LoVo (cell line): ENCODE data around the gene FADD.

ENCODE experiments used
- DNase-seq: peaks from one replicate; pipeline ENCODE4 v3.0.0-alpha.2; 2016; ENCODE audit warnings: low spot score

Gene FADD

GRCh38 chr11:70202920-70203750 is at the start of gene FADD:
Gene FADD, plus strand, starts transcription at chr11:70203296. Its CDS starts 164 bp downstream, at chr11:70203460.
- DNase-seq = peak; percentile 95

GRCh38 chr11:70155386-70155785 is 47.7 kb upstream of the FADD start:
- no peak for DNase-seq

- DNase-seq = no peak
Observed at GRCh38 chr11:70156291-70157037, 46.6 kb upstream of the FADD start.

DNA sequence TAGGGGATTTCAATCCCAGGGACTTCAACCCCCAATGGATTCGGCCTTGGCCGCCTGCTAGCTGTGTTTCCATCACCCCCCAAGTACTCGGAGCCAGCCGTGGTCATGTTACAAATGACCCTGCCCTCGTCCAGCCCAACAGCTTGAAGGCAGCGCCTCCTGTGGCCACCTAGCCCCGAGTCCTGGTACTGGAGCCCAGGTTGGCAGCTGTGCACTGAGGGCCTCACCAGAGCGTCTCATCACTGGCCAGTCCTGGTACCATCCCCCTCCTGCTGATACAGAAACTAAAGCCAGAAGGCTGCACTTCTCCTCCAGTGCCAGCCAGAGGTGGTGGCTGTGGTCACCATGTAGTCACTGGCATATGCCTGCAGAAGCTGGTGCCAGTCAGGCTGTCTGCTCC is 44.9 kb upstream of the FADD start:
- DNase-seq = no peak

DNA sequence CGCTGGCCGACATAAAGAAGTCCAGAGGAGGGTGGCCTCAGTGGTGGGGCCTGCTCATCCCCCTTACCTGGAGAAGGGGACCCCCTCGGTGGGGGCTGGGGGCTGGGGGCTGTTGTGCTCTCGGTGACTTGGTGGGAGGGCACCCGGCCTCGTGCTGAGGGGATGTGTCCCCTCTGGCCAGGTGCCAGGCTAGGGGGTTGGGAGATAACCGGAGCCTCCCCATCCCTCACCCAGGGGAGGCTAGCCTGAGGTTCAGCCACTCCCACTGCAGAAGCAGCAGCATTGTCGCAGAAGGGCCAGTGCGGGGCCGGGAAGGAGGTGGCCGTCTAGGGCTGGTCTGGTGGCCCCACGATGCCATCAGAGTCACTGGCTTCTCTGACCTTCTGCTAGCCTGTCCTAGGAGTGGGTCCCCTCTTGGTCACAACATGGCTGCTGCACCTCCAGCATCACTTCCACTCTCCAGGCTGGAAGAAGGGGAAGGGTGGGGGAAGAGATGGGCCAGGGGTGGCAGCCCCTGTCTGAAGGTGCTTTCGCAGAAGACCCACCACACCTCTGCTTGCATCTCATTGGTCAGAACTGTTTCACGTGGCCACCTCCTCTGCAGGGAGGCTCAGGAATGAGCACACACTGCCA is 44.2 kb upstream of the FADD start:
- DNase-seq = no peak

- peak; percentile 93 for DNase-seq
Observed at GRCh38 chr11:70159627-70160570, 43.2 kb upstream of the FADD start.

DNA sequence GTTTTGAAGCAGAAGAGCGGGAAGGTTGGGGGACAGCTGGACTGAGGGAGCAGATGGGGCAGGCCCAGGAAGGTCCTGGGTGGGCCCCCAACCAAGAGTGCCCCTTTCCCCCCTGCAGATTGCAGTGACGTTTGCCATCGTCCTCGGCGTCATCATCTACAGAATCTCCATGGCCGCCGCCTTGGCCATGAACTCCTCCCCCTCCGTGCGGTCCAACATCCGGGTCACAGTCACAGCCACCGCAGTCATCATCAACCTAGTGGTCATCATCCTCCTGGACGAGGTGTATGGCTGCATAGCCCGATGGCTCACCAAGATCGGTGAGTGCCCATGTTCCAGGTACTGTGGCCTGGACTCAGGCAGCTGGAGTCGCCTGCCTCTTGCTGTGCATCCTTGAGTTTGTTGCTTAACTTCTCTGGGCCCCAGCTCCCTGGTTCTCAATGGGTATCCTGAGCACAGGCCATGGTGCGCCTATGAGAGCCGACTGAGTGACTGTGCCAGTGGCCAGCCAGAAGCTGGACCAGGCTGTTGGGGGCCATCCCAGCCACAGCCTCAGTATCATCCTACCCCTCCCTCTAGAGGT is 42.0 kb upstream of the FADD start:
- DNase-seq = no peak

- no peak for DNase-seq
Observed at GRCh38 chr11:70164705-70165104, 38.4 kb upstream of the FADD start.

GRCh38 chr11:70167120-70167519 is 36.0 kb upstream of the FADD start:
- no peak for DNase-seq

DNA sequence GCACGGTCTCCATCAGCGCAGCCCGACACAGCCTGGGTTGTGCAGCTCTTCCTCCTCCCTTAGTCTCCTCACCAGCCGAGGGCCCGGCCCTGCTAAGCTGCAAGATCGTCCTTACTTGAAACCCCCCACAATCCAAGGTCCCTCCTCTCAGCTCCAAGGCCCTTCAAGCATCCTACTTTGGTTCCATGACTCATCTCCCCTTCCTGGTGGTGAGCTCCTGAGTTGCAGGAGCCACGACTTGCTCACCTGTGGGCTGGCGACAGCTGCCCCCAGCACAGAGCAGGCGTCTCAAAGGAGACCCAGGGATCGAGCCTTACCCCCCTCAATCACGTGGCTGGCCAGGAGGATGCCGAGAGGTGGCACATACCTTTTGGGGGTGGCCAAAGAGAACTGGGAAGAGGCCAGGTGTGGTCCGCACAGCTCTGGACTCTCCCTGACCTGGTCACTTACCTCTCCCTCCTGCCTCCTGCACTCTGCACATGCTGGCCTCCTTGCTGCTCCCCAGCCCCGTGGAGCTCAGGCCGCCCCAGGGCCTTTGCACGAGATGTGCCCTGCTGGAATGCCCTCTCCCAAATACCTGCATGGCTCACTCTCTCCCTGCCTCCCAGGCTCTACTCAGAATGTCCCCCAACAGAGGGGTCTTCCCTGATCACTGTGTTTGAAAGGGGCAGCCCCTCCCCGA is 35.2 kb upstream of the FADD start:
- no peak for DNase-seq

GRCh38 chr11:70168405-70168754 is 34.7 kb upstream of the FADD start:
- no peak for DNase-seq

GRCh38 chr11:70169127-70169526 is 34.0 kb upstream of the FADD start:
- DNase-seq = no peak

GRCh38 chr11:70169632-70170031 is 33.5 kb upstream of the FADD start:
- no peak for DNase-seq

DNA sequence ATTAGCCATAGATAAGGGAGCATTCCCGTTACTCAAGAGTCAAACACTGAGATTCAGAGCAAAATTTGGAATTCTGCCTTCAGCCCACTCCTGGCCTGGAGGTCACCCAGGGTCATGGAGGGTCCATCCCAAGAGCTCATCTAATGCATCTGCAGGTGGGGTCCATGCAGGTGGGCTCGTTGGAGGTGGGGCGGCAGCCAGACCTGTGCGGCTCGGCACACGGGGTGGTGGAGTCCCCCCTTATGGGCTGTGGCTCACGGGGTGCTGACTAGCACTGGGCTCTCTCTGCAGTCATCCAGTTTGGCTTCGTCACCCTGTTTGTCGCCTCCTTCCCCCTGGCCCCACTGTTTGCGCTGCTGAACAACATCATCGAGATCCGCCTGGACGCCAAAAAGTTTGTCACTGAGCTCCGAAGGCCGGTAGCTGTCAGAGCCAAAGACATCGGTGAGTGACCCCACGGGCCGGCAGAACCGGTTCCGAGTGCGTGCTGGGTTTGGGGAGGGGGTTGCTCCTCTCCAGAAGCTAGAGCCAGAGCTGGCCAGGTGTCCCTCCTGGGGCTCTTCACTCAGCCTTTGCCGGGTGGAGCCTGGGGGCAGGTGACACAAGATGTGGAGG is 32.4 kb upstream of the FADD start:
- no peak for DNase-seq

DNA sequence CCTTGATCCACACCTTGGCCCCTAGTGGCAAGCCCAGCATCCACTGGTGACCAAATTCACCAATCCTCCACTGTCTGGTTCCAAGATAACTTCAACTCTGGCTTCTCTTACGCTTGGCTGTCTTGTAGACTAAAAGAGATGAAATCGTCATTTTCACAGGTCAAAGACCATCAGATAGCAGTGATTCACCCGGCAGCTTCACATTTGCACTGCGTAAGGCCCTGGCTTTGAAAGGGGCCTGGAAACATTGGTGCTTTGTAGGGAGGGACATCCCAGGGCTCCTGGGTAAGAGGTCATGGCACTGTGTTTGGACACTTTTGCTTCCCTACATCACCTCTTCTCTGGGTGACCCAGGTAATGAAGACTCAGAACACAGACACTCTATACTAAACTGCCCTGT is 30.1 kb upstream of the FADD start:
- no peak for DNase-seq

GRCh38 chr11:70174547-70175235 is 28.4 kb upstream of the FADD start:
- no peak for DNase-seq

DNA sequence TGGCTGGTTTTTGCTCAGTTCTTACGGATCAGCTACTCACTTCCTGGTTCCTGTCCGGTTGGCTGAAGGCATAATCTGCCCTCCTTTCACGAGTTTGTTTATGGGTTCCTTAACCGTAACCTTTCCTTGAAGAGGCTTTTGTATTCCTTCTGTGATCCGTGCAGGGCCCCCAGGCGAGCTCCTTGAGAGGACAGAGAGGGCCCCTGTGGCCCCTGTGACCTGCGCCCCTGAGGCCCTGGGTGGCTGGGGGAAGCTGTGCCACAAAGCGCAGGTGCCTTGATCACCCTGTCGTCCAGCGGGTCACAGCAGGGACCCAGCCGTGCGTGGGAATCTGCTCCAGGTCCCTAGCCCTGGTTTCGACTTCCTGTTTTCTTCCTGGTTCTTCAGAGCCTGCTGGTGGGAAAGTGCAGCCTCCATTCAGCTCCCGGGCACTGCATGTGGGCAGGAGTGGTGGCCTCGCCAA is 27.8 kb upstream of the FADD start:
- DNase-seq = no peak

GRCh38 chr11:70176940-70177689 is 26.0 kb upstream of the FADD start:
- no peak for DNase-seq

- DNase-seq = no peak
Observed at GRCh38 chr11:70180906-70181305, 22.2 kb upstream of the FADD start.
